Testis (tissue), 3 donors: ENCODE data around the gene ALKBH2. TPM values are rescaled to one million over a fixed set of nuclear protein-coding genes. Genes with fewer than 3 reads are reported as not detected.

ENCODE experiments used
- DNase-seq: peaks from one replicate; pipeline ENCODE4 v3.0.0-alpha.2; 2019
- H3K27ac ChIP-seq, 2 donors: fragments of 200-600 bp; sonication (generic); one replicate each; pipeline ENCODE4 v1.5.1; 2019
- H3K27me3 ChIP-seq: fragments of 200-600 bp; sonication (generic); one replicate; pipeline ENCODE4 v1.5.1; 2019
- H3K36me3 ChIP-seq: fragments of 200-600 bp; sonication (generic); one replicate; pipeline ENCODE4 v1.5.1; 2017; ENCODE audit warnings: low read depth; ENCODE audit errors: missing control alignments
- H3K4me1 ChIP-seq: fragments of 200-600 bp; sonication (generic); one replicate; pipeline ENCODE4 v1.5.1; 2019
- H3K4me3 ChIP-seq, 2 donors: fragments of 200-600 bp; sonication (generic); one replicate each; pipeline ENCODE4 v1.5.1; 2017 to 2019
- H3K9me3 ChIP-seq: fragments of 200-600 bp; sonication (generic); one replicate; pipeline ENCODE4 v1.5.1; 2017
- CTCF ChIP-seq, 3 experiments: fragments of 450-650 bp in 2 of 3; fragments of 200-600 bp in 1 of 3; sonication (generic) in 1 of 3; IDR thresholded peaks; one replicate each; pipeline ENCODE4 v1.5.1; 2016 to 2019; ENCODE audit warnings: antibody characterized with exemption in 3 of 3, mild to moderate bottlenecking in 2 of 3, moderate library complexity in 1 of 3
- POLR2A ChIP-seq: fragments of 450-650 bp; IDR thresholded peaks from one replicate; pipeline ENCODE4 v1.6.1; 2017; ENCODE audit warnings: antibody characterized with exemption, mild to moderate bottlenecking, moderate library complexity
- WGBS, 2 donors: methylation state at CpG; one replicate each; pipeline ENCODE4 v1.1.5; 2018; 5-methylcytosine and 5-hydroxymethylcytosine counted together
- intact Hi-C: fragments of 100-400 bp; cut with DNase I; formaldehyde crosslinking; loops from one replicate; pipeline ENCODE4 v1.15.1; 2023; ENCODE audit warnings: low total_unique reads
- polyA plus RNA-seq: library from polyadenylated mRNA; stranded (reverse); fragments of 350-450 nt; fragmentation: Illumina TruSeq; extraction: RNeasy Lipid Tissue Mini Kit (QIAGEN cat#74804); gene quantifications from one replicate; pipeline ENCODE4 v1.2.3, GENCODE V29; 2014; ENCODE audit warnings: low read depth, low replicate concordance; ENCODE audit not compliant: insufficient read depth
- total RNA-seq, 2 donors: library from RNA; depleted of rRNA; stranded (reverse); fragments of >200 nt; gene quantifications; one replicate each; pipeline ENCODE4 v1.2.3, GENCODE V29; 2016

Gene ALKBH2
- total and polyA plus RNA-seq, 3 donors from 2014 or later, result 16.2 to 23.8 (median 16.6) TPM

GRCh38 chr12:109120557-109120956 lies 27.3 kb upstream of the ALKBH2 start:
- Histone ChIP-seq H3K4me3 (no peak overlapping the region), H3K9me3 (no peaks in the 10 kb centered on the region), H3K27me3 (no peaks in the 10 kb centered on the region), H3K36me3 (no peaks in the 10 kb centered on the region), H3K27ac (no peak overlapping the region), H3K4me1 (peaks cover 43% of the 10 kb centered on the region)
- TF ChIP-seq POLR2A (no peak), CTCF (IDR thresholded peaks at IDR 0.05) (no peak)
- intact Hi-C loops, result no loop called here
- DNase-seq, result no peak
- 52 to 65% methylated on average over 4 of the region's 4 CpGs for WGBS, 2 donors

- H3K27me3 ChIP-seq, result no peaks in the 10 kb centered on the region
- peak overlapping the region in 1 of 2 donors; percentile 57 for H3K27ac ChIP-seq
- H3K4me1 ChIP-seq, result peaks cover 47% of the 10 kb centered on the region
- WGBS, 2 donors, result 62 to 65% methylated on average over 1 to 2 of the region's 2 CpGs
- H3K9me3 ChIP-seq, result no peaks in the 10 kb centered on the region
- intact Hi-C loops, result no loop called here
- H3K4me3 ChIP-seq, result no peak overlapping the region
- H3K36me3 ChIP-seq, result no peaks in the 10 kb centered on the region
- TF ChIP-seq POLR2A (no peak), CTCF (IDR thresholded peaks at IDR 0.05) (no peak)
- no peak for DNase-seq
Observed at GRCh38 chr12:109120095-109120494, 26.8 kb upstream of the ALKBH2 start.

GRCh38 chr12:109116611-109116949 lies 23.3 kb upstream of the ALKBH2 start:
- no peak overlapping the region for H3K4me3 ChIP-seq
- peak overlapping the region; percentile 67 to 89 for H3K27ac ChIP-seq
- no peaks in the 10 kb centered on the region for H3K27me3 ChIP-seq
- H3K36me3 ChIP-seq, result no peaks in the 10 kb centered on the region
- peaks cover 71% of the 10 kb centered on the region for H3K4me1 ChIP-seq
- no peaks in the 10 kb centered on the region for H3K9me3 ChIP-seq
- no peak for TF ChIP-seq POLR2A
- no peak for TF ChIP-seq CTCF (IDR thresholded peaks at IDR 0.05)
- WGBS, 2 donors, result 55 to 60% methylated on average over 12 of the region's 12 CpGs
- DNase-seq, result no peak
- intact Hi-C loops, result no loop called here

- Histone ChIP-seq H3K36me3 (no peaks in the 10 kb centered on the region), H3K9me3 (no peaks in the 10 kb centered on the region), H3K27ac (peak within 1 kb of the TSS; percentile 67 to 89), H3K27me3 (no peaks in the 10 kb centered on the region), H3K4me1 (peaks cover 74% of the 10 kb centered on the region), H3K4me3 (no peak within 1 kb of the TSS)
- 29% methylated on average over 14 of the region's 14 CpGs for WGBS, 2 donors
- TF ChIP-seq POLR2A (no peak), CTCF (IDR thresholded peaks at IDR 0.05) (no peak)
- peak; percentile 86 for DNase-seq
- intact Hi-C loops, result no loop called here
Observed at GRCh38 chr12:109115758-109116610, 22.7 kb upstream of the ALKBH2 start, which contains the start of gene ACACB. Gene ACACB (plus strand): TSS chr12:109116587. CDS start chr12:109139406, 22,819 bp downstream.

- no peak overlapping the region for H3K4me3 ChIP-seq
- intact Hi-C loops, result no loop called here
Observed at GRCh38 chr12:109115404-109115757, 22.1 kb upstream of the ALKBH2 start.

More at GRCh38 chr12:109115404-109115757, 22.1 kb upstream of the ALKBH2 start:
- no peak for DNase-seq
- TF ChIP-seq POLR2A, result no peak
- TF ChIP-seq CTCF (IDR thresholded peaks at IDR 0.05), result no peak
- no peaks in the 10 kb centered on the region for H3K9me3 ChIP-seq
- no peaks in the 10 kb centered on the region for H3K27me3 ChIP-seq
- peaks cover 78% of the 10 kb centered on the region for H3K4me1 ChIP-seq
- no peaks in the 10 kb centered on the region for H3K36me3 ChIP-seq
- peak overlapping the region; percentile 67 to 89 for H3K27ac ChIP-seq
- 37 to 40% methylated on average over 3 of the region's 3 CpGs for WGBS, 2 donors
